B cell (primary cell): ENCODE measurements around the gene SASH1. TPM values are rescaled to one million over a fixed set of nuclear protein-coding genes. Genes with fewer than 3 reads are reported as not detected.

Experiments used
- ATAC-seq: fragments of 200-7000 bp; cut with Tn5 transposase; one replicate; pipeline ENCODE4 v1.10.0; 2021; ENCODE audit warnings: low read depth, mild to moderate bottlenecking, moderate number of reproducible peaks, moderate library complexity
- CTCF ChIA-PET: fragments of 350-600 bp; sonication (Branson Sonifier 250); formaldehyde crosslinking; loops from one replicate; lab custom pipeline; 2021; ENCODE audit warnings: antibody characterized with exemption, inconsistent platforms; lab: Charles Lee
- POLR2A ChIA-PET: fragments of 350-600 bp; sonication (Branson Sonifier 250); formaldehyde crosslinking; loops from one replicate; lab custom pipeline; 2021; ENCODE audit warnings: antibody characterized with exemption; lab: Charles Lee
- DNase-seq: peaks from one replicate; pipeline ENCODE4 v3.0.0; 2013
- H2AFZ ChIP-seq: 2 replicates; pipeline ENCODE4 v1.6.1; 2012; ENCODE audit warnings: mild to moderate bottlenecking, low read depth, low read length; ENCODE audit not compliant: insufficient read depth, poor library complexity, severe bottlenecking
- H3K27ac ChIP-seq, 2 donors: 1 replicate in 1 of 2; 2 replicates in 1 of 2; pipeline ENCODE4 v1.5.1; 2012 to 2013; ENCODE audit warnings: low read length in 2 of 2, mild to moderate bottlenecking in 2 of 2, moderate library complexity in 1 of 2
- H3K27me3 ChIP-seq, 4 experiments: fragments of 200-600 bp in 1 of 4; sonication (generic) in 1 of 4; replicated peaks in 1 of 4; 1 replicate in 2 of 4; 2 replicates in 2 of 4; pipeline versions ENCODE4 v1.6.1 to v1.7.0; 2013 to 2016; ENCODE audit warnings: low read length in 3 of 4, mild to moderate bottlenecking in 2 of 4, mixed read lengths in 1 of 4, moderate library complexity in 1 of 4; ENCODE audit not compliant: insufficient read depth in 4 of 4, control insufficient read depth in 3 of 4; ENCODE audit errors: control extremely low read depth in 1 of 4
- H3K36me3 ChIP-seq, 2 experiments: replicated peaks in 1 of 2; 1 replicate in 1 of 2; 2 replicates in 1 of 2; pipeline versions ENCODE4 v1.6.1 to v1.7.1; 2013; ENCODE audit warnings: low read length in 1 of 2; ENCODE audit not compliant: insufficient read depth in 2 of 2, control insufficient read depth in 1 of 2; ENCODE audit errors: control extremely low read depth in 1 of 2, extremely low read depth in 1 of 2
- H3K4me1 ChIP-seq, 2 donors: fragments of 200-600 bp in 1 of 2; sonication (generic) in 1 of 2; 1 replicate in 1 of 2; 2 replicates in 1 of 2; pipeline versions ENCODE4 v1.5.1 to v1.6.1; 2013 to 2017; ENCODE audit warnings: low read length in 2 of 2; ENCODE audit not compliant: control insufficient read depth in 2 of 2, insufficient read depth in 2 of 2
- H3K4me2 ChIP-seq: replicated peaks from 2 replicates; pipeline ENCODE3; 2012; ENCODE audit warnings: mild to moderate bottlenecking, low read depth, low read length; ENCODE audit not compliant: poor library complexity, severe bottlenecking
- H3K4me3 ChIP-seq, 5 experiments: fragments of 200-600 bp in 1 of 5; sonication (generic) in 1 of 5; 1 replicate in 3 of 5; 2 replicates in 2 of 5; pipeline versions ENCODE4 v1.5.1 to v1.7.0; 2011 to 2016; ENCODE audit warnings: low read length in 4 of 5, mild to moderate bottlenecking in 4 of 5, low read depth in 2 of 5, control low read depth in 1 of 5, moderate library complexity in 1 of 5; ENCODE audit not compliant: insufficient read depth in 1 of 5; ENCODE audit errors: control extremely low read depth in 1 of 5, extremely low read depth in 1 of 5
- H3K79me2 ChIP-seq: fragments of 200-600 bp; sonication (generic); one replicate; pipeline ENCODE4 v1.6.0; 2016; ENCODE audit warnings: low read length; ENCODE audit not compliant: control insufficient read depth, insufficient read depth
- H3K9ac ChIP-seq: fragments of 200-600 bp; sonication (generic); 2 replicates; pipeline ENCODE4 v1.6.1; 2017; ENCODE audit warnings: mild to moderate bottlenecking, low read length, moderate library complexity
- H3K9me3 ChIP-seq, 3 donors: one replicate each; pipeline versions ENCODE4 v1.6.1 to v1.7.1; 2013; ENCODE audit warnings: low read length in 2 of 3; ENCODE audit not compliant: control insufficient read depth in 2 of 3, insufficient read depth in 1 of 3; ENCODE audit errors: control extremely low read depth in 1 of 3
- H4K20me1 ChIP-seq: 2 replicates; pipeline ENCODE4 v1.6.0; 2012; ENCODE audit warnings: mild to moderate bottlenecking, low read length; ENCODE audit not compliant: insufficient read depth, control insufficient read depth, poor library complexity, severe bottlenecking
- H3K27ac Mint-ChIP-seq: one replicate; pipeline ENCODE4 v1.8.0; 2021; ENCODE audit warnings: mixed read lengths
- H3K27me3 Mint-ChIP-seq: one replicate; pipeline ENCODE4 v1.8.0; 2021; ENCODE audit warnings: mixed read lengths
- H3K4me1 Mint-ChIP-seq: one replicate; pipeline ENCODE4 v1.8.0; 2021; ENCODE audit warnings: mixed read lengths
- H3K4me3 Mint-ChIP-seq: one replicate; pipeline ENCODE4 v1.8.0; 2021; ENCODE audit warnings: mixed read lengths
- H3K9me3 Mint-ChIP-seq: one replicate; pipeline ENCODE4 v1.8.0; 2022; ENCODE audit warnings: mixed read lengths; ENCODE audit not compliant: insufficient read depth
- CTCF ChIP-seq: fragments of 200-600 bp; IDR thresholded peaks from one replicate; pipeline ENCODE4 v1.8.0; 2022; ENCODE audit warnings: antibody characterized with exemption, mild to moderate bottlenecking
- EZH2 ChIP-seq: IDR thresholded peaks from 2 replicates; pipeline ENCODE4 v1.6.1; 2012; ENCODE audit warnings: borderline replicate concordance, low read depth, mild to moderate bottlenecking, moderate library complexity, low read length; ENCODE audit not compliant: insufficient read depth, poor library complexity, severe bottlenecking
- WGBS: methylation state at CpG from one replicate; pipeline ENCODE4 v1.1.5; 2013; ENCODE audit warnings: missing lambda C conversion rate; ENCODE audit not compliant: insufficient coverage; 5-methylcytosine and 5-hydroxymethylcytosine counted together
- intact Hi-C: fragments of 100-400 bp; cut with micrococcal nuclease; formaldehyde crosslinking; loops from one replicate; pipeline ENCODE4 v1.10.0; 2022
- polyA plus RNA-seq: library from polyadenylated mRNA; depleted of rRNA; stranded (reverse); fragments of >200 nt; gene quantifications from 2 replicates; pipeline ENCODE4 v1.2.3, GENCODE V29; 2012
- total RNA-seq, 2 donors: library from RNA; stranded (reverse); fragments of 120-200 nt in 1 of 2; gene quantifications; 1 replicate in 1 of 2; 2 replicates in 1 of 2; pipeline versions ENCODE4 v1.2.3 to v1.2.4, GENCODE V29; 2013 to 2022

Gene SASH1
- total and polyA plus RNA-seq, 2 donors (not counting 1 experiment from before 2014, with no cell fraction given): 0.01 to 0.07 TPM

DNA sequence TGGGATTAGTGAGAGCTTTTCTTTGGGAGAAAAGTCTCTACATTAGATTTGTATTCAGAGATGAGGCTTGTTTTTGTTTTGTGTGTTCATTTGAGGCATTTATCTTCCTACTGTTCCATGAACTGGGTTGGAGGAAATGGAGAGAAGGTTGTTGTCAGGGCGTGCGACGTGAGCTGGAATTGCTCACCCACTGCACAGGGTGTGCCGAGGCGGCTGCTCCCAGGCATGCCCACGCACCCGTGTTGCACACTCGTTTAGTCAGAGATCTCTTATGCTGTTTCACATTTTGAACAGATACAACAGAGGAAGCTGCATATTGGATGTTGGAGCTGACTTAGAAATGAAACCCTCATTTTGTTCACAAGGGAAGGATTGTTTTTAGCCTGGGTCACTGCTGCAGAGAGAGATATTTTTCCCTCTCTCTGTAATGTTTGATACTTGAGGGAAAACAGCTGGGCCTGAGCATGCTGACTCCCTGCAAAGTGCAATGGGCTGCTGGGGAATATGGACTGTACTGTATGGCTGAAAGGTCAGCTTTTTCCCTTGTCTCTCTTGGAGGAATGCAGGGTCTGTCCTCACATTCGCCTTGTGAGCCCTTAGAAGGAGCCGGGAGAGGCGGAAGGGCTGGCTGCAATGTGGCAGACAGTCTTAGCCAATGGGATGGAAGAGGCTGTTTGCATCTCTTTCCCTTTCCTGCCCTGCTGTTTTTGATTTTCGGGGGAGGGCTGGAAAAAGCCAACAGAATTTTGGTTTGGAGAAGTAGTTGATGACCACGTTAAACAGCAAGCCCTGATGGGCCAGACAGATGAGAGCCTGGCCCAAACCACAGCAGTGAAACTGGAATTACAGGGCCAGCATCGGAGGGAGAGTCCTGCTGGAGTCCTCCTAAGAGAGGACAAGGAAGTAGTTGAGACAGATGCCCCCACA is 170.8 kb downstream of the SASH1 start:
- H3K27me3 Mint-ChIP-seq: peaks cover 21% of the 10 kb centered on the region
- intact Hi-C loops: no loop called here
- Histone ChIP-seq H3K27ac (no peak overlapping the region), H3K4me2 (no peak overlapping the region), H3K36me3 (no peaks in the 10 kb centered on the region), H3K4me1 (peaks cover 0 to 5% of the 10 kb centered on the region in 2 donors), H3K9ac (no peak overlapping the region), H4K20me1 (no peaks in the 10 kb centered on the region), H3K79me2 (no peaks in the 10 kb centered on the region), H3K9me3 (no peaks in the 10 kb centered on the region), H2AFZ (no peak overlapping the region), H3K27me3 (peaks cover 0 to 13% (median 5%) of the 10 kb centered on the region in 4 experiments), H3K4me3 (no peak overlapping the region)
- DNase-seq: no peak
- 91% methylated on average over 11 of the region's 14 CpGs for WGBS
- ATAC-seq: no peak
- ChIA-PET CTCF (no interaction called here), POLR2A (no interaction called here)
- no peak overlapping the region for H3K27ac Mint-ChIP-seq
- TF ChIP-seq EZH2: no peak
- TF ChIP-seq CTCF: no peak
- no peaks in the 10 kb centered on the region for H3K9me3 Mint-ChIP-seq
- H3K4me1 Mint-ChIP-seq: peaks cover 12% of the 10 kb centered on the region
- H3K4me3 Mint-ChIP-seq: no peak overlapping the region
